ENCODE results near the gene LMOD3.

The LMOD3 gene

DNA sequence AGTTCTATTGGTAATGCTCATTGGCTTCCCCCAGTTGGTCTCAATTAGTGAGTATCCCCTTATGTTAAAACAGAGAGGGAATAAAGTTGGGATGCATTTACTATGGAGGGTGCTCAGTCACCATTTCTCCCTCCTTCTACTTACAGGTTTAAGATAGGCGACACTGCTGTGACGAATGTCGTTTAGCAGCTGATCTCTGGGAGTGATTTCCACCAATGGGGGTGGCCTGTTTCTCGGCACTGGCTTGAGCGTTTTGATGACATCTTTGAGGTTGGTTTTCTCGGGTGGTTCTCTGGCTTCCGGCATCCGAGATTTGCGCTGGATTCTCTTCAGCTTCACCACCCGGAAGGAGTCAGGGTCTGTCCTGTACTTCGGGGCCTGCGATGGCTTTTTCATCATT, 3.8 kb downstream of the LMOD3 start:
- H3K4me3 ChIP-seq (ENCODE audit: low read depth, low read length), result no peak overlapping the region
- TF ChIP-seq, protein P1, sequence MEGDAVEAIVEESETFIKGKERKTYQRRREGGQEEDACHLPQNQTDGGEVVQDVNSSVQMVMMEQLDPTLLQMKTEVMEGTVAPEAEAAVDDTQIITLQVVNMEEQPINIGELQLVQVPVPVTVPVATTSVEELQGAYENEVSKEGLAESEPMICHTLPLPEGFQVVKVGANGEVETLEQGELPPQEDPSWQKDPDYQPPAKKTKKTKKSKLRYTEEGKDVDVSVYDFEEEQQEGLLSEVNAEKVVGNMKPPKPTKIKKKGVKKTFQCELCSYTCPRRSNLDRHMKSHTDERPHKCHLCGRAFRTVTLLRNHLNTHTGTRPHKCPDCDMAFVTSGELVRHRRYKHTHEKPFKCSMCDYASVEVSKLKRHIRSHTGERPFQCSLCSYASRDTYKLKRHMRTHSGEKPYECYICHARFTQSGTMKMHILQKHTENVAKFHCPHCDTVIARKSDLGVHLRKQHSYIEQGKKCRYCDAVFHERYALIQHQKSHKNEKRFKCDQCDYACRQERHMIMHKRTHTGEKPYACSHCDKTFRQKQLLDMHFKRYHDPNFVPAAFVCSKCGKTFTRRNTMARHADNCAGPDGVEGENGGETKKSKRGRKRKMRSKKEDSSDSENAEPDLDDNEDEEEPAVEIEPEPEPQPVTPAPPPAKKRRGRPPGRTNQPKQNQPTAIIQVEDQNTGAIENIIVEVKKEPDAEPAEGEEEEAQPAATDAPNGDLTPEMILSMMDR (IDR thresholded peaks at IDR 0.05; ENCODE audit: low read depth, low read length), result no peak

DNA sequence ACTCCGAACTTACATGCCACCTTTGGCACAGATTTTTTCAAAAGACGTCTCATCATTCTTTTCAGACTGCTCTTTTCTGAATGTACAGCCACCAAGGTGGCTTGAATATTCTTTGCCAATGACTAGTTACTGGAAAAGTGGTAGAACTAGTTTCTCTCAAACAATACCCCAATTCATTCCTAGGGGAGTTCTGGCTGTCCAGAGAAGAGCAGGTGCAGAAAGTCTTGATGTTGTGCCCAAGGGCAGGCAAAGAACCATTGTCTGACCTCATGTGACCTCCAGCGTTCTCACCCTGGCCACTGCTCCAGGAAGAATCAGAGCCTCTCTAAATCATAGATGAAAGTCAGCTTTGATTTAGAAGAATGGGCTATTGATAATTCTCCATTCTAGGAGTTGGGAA, 5.5 kb downstream of the LMOD3 start:
- no peak overlapping the region for H3K4me3 ChIP-seq (ENCODE audit: low read depth, low read length)
- TF ChIP-seq, protein P1 (IDR thresholded peaks at IDR 0.05; ENCODE audit: low read depth, low read length), result no peak

DNA sequence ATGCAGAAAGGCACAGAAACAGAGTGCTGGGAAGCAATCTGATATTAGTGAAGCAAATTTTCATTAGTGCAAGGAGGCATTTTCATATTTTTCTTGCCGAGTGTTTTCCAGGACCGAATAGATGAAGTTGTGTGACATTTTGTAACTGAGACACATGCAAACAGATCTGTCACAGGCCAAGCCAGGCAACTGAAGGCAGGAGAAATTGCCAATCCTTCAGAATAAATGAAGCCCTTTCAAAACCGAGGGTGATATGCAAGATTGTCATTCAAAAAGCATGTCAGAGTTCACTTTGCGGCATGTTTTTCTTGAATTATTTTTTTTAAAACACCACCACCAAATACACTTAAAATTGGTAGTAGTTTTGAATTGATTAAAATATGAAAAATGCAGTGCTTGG, 6.2 kb downstream of the LMOD3 start:
- TF ChIP-seq, protein P1 (IDR thresholded peaks at IDR 0.05; ENCODE audit: low read depth, low read length), result no peak

DNA sequence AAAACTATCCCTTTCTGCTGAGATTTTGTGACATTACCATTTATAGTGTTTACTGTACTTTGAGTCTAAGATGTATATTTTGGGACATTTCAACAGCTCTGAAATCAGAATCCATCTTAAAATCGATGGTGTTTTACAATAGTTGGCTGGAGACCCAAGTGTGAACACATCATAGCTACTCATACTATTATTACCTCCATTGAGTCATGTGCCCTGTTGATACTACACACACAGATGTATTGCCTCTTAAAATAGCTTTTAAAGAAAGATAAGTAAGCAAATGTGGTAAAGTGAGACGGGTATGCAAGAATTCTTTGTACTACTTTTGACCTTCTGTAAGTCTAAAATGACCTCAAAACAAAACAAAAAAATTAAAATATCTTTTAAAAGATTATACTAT, 6.7 kb downstream of the LMOD3 start:
- no peak overlapping the region for H3K4me3 ChIP-seq (ENCODE audit: low read depth, low read length)
- TF ChIP-seq, protein P1 (IDR thresholded peaks at IDR 0.05; ENCODE audit: low read depth, low read length), result no peak

More for the DNA sequence above, 6.2 kb downstream of the LMOD3 start:
- no peak overlapping the region for H3K4me3 ChIP-seq (ENCODE audit: low read depth, low read length)

DNA sequence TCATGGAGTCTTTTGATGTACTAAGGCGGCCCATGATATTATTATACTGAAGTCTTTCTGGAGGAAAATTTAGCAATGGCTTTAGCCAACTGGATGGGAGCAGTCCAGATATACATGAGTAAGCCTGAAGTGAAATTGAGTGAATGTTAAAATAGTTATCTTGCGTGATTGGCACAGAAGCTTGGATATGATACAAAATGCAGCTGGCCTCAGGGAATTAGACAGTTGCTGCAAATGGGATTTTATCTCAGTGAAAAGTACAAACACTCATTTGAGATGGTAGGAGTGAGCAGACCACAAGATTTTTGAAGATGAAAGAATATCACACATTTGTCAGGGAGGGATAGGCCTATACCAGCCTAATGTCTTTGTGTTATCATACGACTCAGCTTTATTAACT, 8.9 kb downstream of the LMOD3 start:
- TF ChIP-seq, protein P1 (IDR thresholded peaks at IDR 0.05; ENCODE audit: low read depth, low read length), result no peak
- H3K4me3 ChIP-seq (ENCODE audit: low read depth, low read length), result no peak overlapping the region

DNA sequence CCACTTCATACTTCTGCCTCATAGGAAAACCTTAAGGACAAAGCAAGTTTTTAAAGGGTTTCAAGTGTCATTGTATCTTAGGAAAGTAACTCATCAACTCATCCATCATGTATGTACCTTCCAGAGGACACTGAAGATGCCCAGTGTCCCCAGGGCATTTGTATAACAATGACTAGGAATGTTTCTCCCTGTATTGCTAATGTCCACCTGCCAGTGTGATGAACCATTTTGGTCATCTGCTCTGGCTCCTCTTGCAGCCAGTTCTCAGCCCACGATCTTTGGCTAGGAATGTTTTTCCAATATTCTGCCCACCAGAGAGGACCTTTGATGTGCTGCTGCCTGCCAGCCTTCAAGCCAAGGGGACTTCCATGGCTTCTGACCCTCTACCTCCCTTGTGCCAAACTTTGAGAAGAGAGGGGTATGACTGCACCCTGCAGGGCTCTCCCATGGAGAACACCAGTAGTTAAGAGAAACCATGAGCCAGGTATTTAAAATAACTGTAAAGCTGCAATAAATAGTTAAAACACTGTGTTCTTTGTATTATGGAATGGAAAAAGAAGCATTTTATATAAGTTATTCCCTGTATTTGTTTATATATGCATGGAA, 11.4 kb downstream of the LMOD3 start:
- no peak overlapping the region for H3K4me3 ChIP-seq (ENCODE audit: low read depth, low read length)
- TF ChIP-seq, protein P1 (IDR thresholded peaks at IDR 0.05; ENCODE audit: low read depth, low read length), result no peak

DNA sequence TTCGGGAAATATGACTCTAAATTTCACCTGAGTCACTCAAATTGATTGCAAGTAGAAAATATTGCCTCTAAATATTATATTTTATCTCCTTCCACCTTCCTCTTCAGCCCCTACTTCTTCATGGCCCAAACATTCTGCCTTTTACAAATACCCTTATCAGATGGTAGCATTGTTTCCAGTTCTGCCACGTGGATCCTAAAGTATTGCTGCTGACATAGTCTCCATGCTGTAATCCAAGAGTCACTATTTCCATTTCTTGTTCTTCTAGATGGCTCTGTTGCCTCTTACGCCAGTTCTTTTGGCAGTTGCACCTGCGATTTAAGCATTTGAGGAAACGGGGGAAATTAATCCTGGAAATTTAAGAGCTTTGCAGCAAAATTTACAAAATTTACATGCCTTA, 13.6 kb downstream of the LMOD3 start:
- no peak overlapping the region for H3K4me3 ChIP-seq (ENCODE audit: low read depth, low read length)
- TF ChIP-seq, protein P1 (IDR thresholded peaks at IDR 0.05; ENCODE audit: low read depth, low read length), result no peak

Data from WI38 (cell line).